HFF-Myc (cell line): ENCODE measurements around the gene SELENOO.
A peak's percentile ranks its signal among the peaks of the same experiment; 100 is the strongest.

Source experiments
- DNase-seq: peaks from one replicate; pipeline ENCODE4 v3.0.0-alpha.2; 2011; ENCODE audit warnings: low read depth; ENCODE audit errors: extremely low read depth
- H3K4me3 ChIP-seq: replicated peaks from 2 replicates; pipeline ENCODE4 v1.5.1; 2011; ENCODE audit warnings: low read depth, mild to moderate bottlenecking, control low read depth, low read length
- TF ChIP-seq, protein P1 (sequence below): IDR thresholded peaks from 2 replicates; pipeline ENCODE4 v1.5.1; 2012; ENCODE audit warnings: mild to moderate bottlenecking, low read depth, low read length, control low read depth; ENCODE audit errors: missing control alignments

SELENOO gene

DNA sequence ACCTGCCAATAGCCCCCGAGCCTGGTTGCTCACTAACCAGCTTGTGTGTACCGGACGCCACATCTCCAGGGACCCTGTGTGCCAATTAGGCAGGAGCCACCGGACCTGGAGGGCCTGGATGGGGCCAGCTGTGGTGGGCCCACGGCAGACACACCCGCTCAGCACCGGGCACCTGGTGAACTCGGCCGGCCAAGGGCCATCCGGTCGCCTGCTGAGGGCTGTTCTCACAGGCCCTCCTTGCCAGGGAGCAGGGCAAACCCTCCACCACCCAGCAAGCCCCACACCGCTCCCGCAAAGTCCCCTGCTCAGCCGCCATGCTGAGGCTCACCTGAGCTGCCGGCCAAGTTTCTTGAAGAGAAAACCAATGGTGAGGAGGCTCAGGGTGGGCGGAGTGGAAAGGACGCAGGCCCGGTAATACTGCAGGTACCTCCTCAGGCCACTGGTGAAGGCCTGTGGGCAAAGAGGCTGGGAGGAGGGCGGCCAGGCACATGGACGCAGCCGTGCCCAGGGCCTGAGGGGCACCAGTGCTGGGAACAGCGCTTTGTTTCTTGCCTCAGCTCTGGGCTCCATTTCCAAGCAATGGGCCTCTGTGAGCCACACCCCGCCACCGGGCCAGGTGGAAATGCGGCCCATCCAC is 26.9 kb downstream of the SELENOO start:
- TF ChIP-seq, protein P1, sequence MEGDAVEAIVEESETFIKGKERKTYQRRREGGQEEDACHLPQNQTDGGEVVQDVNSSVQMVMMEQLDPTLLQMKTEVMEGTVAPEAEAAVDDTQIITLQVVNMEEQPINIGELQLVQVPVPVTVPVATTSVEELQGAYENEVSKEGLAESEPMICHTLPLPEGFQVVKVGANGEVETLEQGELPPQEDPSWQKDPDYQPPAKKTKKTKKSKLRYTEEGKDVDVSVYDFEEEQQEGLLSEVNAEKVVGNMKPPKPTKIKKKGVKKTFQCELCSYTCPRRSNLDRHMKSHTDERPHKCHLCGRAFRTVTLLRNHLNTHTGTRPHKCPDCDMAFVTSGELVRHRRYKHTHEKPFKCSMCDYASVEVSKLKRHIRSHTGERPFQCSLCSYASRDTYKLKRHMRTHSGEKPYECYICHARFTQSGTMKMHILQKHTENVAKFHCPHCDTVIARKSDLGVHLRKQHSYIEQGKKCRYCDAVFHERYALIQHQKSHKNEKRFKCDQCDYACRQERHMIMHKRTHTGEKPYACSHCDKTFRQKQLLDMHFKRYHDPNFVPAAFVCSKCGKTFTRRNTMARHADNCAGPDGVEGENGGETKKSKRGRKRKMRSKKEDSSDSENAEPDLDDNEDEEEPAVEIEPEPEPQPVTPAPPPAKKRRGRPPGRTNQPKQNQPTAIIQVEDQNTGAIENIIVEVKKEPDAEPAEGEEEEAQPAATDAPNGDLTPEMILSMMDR, result no peak
- DNase-seq, result no peak
- no peak overlapping the region for H3K4me3 ChIP-seq

DNA sequence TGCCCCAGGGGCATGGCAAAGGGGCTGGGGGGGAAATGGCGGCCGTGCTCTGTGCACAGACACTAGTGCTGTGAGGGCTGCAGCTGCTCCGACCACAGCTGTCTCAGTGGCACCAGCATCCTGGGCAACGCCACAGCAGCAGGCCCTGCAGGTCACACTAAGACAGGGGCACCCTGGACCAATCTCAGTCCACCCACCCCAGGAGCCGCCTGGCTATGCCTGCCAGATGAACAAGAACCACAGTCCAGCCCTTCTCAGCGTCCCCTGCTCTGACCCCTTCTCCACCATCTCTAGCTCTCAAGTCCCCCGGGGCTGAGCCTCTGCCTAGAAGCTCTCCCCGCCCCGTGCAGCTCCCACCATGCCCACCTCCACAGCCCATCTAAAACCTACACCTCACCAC is 27.6 kb downstream of the SELENOO start:
- no peak overlapping the region for H3K4me3 ChIP-seq
- DNase-seq, result no peak
- TF ChIP-seq, protein P1, result no peak

DNA sequence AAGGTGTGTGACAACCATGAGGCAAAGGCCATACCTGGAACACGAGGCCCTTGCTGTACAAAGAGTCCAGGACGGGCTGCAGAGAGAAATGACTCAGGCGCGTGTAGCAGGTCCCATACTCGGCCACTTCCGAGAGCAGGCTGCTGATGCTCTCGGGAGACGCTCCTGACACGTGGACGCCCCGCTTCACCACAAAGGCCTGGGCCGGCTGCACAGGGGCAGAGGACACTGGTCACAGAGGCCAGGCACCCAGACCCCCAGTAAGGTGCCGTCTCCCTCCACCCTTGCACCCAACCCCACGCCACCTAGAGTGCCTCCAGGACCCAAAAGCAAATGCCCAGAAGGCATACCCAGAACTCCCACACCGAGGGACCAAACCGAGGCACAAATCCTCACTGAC is 28.6 kb downstream of the SELENOO start:
- no peak for DNase-seq
- H3K4me3 ChIP-seq, result no peak overlapping the region
- TF ChIP-seq, protein P1, result no peak

DNA sequence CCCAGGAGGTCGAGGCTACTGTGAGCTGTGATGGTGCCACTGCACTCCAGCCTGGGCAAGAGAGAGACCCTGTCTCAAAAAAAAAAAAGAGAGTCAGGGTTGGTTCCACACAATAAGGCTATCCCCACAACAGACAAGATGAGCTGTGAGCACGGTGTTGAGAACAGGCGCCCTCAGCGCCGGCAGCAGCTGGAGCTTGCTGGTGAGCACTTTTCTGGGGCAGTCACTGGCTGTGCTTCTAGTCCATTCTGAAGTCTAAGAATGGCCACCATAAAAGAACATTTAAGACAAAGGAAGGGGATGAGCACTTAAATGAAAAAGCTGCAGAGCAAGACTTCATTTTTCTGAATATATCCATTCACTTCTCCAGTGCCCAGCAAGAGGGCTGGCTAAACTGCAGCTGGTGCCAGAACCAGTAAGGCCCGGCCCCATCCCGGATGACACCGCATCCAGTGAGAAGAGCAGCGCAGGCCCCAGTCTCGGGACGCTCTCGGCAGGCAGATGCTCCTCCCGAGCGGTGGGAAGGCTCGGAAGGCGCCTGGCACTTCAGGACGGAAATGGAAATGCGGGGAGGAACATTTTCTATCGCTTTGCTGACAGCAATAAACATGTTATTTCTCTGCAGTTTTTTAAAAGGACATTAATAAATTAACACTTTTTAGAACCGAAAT is 31.8 kb downstream of the SELENOO start:
- TF ChIP-seq, protein P1, result no peak
- H3K4me3 ChIP-seq, result no peak overlapping the region
- DNase-seq, result no peak

DNA sequence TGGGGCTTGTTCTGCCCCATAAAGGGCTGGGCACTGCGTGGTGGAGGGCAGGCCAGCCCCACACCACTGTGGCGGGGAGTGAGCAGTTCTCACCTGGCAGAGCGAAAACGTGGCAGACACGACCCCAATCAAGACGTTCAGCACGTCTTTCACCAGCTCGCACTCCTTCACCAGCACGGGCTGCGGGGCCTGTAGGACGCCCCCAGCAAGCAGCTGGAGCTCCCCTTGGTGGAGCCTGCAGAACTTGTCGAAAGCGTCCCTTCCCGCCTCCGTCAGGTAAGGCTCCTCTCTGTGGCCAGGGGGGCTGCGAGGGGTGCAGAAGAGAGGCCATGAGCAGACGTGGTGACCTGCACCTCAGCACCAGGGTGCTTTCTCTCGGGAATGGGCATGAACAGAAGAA is 32.4 kb downstream of the SELENOO start:
- no peak for DNase-seq
- no peak overlapping the region for H3K4me3 ChIP-seq
- TF ChIP-seq, protein P1, result no peak

DNA sequence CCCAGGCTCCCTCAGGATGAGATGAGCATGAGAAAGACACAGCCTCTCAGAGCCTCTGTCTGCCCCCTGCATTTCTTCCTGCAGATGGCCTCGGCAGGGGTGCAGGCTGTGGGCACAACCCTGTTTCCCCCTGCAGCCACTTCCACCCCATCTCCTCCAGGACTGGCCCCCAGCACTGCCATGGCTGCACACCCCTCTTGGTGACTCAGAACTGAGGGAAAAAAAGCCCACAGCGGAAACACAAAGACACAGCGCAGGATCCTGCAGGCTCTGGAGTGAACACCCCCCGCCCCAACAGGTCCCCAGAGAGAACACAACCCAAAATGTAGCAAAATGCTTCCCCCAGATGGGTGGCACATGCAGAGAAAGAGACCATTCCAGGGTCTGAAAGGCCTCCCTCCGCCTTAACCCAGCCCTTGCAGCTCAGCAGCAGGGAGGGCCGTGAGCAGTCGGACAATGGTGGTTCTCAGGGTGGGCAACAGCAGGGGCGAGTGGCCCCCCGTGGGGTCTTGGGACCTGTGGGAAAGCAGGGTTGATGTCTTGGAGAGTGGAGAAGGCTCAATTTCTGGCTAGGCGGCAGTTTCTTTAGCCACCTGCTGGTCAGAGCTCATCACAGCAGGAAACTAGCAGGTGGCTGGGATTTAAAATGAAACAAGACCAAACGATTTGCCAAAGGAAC is 36.1 kb downstream of the SELENOO start:
- no peak for DNase-seq
- TF ChIP-seq, protein P1, result peak; percentile 51
- no peak overlapping the region for H3K4me3 ChIP-seq
